ENCODE measurements around the gene ADGRE1. TPM values are rescaled to one million over a fixed set of nuclear protein-coding genes. Genes with fewer than 3 reads are reported as not detected.

The ADGRE1 gene
- total RNA-seq, 1 donor from 2014 or later, result 0.46 TPM

GRCh38 chr19:6875218-6875617 lies 12.2 kb upstream of the ADGRE1 start:
- no peak for DNase-seq (ENCODE audit: low spot score)

- DNase-seq (ENCODE audit: low spot score), result no peak
Measured at GRCh38 chr19:6876748-6877147, 10.6 kb upstream of the ADGRE1 start.

GRCh38 chr19:6877766-6878165 lies 9.6 kb upstream of the ADGRE1 start:
- DNase-seq (ENCODE audit: low spot score), result no peak

GRCh38 chr19:6886277-6886897 lies 992 bp upstream of the ADGRE1 start:
- DNase-seq (ENCODE audit: low spot score), result no peak

GRCh38 chr19:6888967-6889366 lies 1.6 kb downstream of the ADGRE1 start:
- DNase-seq (ENCODE audit: low spot score), result no peak

GRCh38 chr19:6890401-6890913 lies 3.1 kb downstream of the ADGRE1 start:
- no peak for DNase-seq (ENCODE audit: low spot score)

GRCh38 chr19:6890938-6891337 lies 3.6 kb downstream of the ADGRE1 start:
- DNase-seq (ENCODE audit: low spot score), result no peak

GRCh38 chr19:6891761-6892385 lies 4.5 kb downstream of the ADGRE1 start:
- DNase-seq (ENCODE audit: low spot score), result no peak

- DNase-seq (ENCODE audit: low spot score), result no peak
Measured at GRCh38 chr19:6894313-6894712, 6.9 kb downstream of the ADGRE1 start.

- no peak for DNase-seq (ENCODE audit: low spot score)
Measured at GRCh38 chr19:6903446-6903845, 16.1 kb downstream of the ADGRE1 start.

- no peak for DNase-seq (ENCODE audit: low spot score)
Measured at GRCh38 chr19:6906559-6907060, 19.2 kb downstream of the ADGRE1 start.

GRCh38 chr19:6911523-6911922 lies 24.1 kb downstream of the ADGRE1 start:
- no peak for DNase-seq (ENCODE audit: low spot score)

GRCh38 chr19:6914321-6914720 lies 26.9 kb downstream of the ADGRE1 start:
- DNase-seq (ENCODE audit: low spot score), result no peak

- no peak for DNase-seq (ENCODE audit: low spot score)
Measured at GRCh38 chr19:6916952-6917351, 29.6 kb downstream of the ADGRE1 start.

GRCh38 chr19:6925386-6925785 lies 38.0 kb downstream of the ADGRE1 start:
- DNase-seq (ENCODE audit: low spot score), result no peak

- DNase-seq (ENCODE audit: low spot score), result no peak
Measured at GRCh38 chr19:6925801-6926751, 38.7 kb downstream of the ADGRE1 start.

- DNase-seq (ENCODE audit: low spot score), result no peak
Measured at GRCh38 chr19:6930190-6930589, 42.8 kb downstream of the ADGRE1 start.

- DNase-seq (ENCODE audit: low spot score), result no peak
Measured at GRCh38 chr19:6935069-6935468, 47.7 kb downstream of the ADGRE1 start.

GRCh38 chr19:6935618-6936017 lies 48.2 kb downstream of the ADGRE1 start:
- no peak for DNase-seq (ENCODE audit: low spot score)

- no peak for DNase-seq (ENCODE audit: low spot score)
Measured at GRCh38 chr19:6945733-6946132, 58.4 kb downstream of the ADGRE1 start.

- DNase-seq (ENCODE audit: low spot score), result peak; percentile 10
Measured at GRCh38 chr19:6947745-6948144, 60.4 kb downstream of the ADGRE1 start.

GRCh38 chr19:6948884-6949283 lies 61.5 kb downstream of the ADGRE1 start:
- no peak for DNase-seq (ENCODE audit: low spot score)

Data from mucosa of gallbladder (tissue), 1 donor.